HG03442 (cell line): ENCODE results near the gene PCDHGA7.
A peak's percentile ranks its signal among the peaks of the same experiment; 100 is the strongest.
"Not testable (repeated sequence)": the region's sequence is repeated elsewhere in the genome, so short reads cannot be mapped to it uniquely, and the experiment has no call there.

Experiments used
- ATAC-seq: cut with Tn5 transposase; IDR thresholded peaks from one replicate; pipeline ENCODE4 v1.9.1; 2021; ENCODE audit warnings: mild to moderate bottlenecking, moderate library complexity; ENCODE audit not compliant: unreplicated experiment

Gene PCDHGA7

GRCh38 chr5:141382469-141383294 is at the start of gene PCDHGA7:
TSS of gene PCDHGA7 (plus strand) at chr5:141382742. CDS start at chr5:141382900, 158 bp downstream.
- no peak for ATAC-seq

- no peak for ATAC-seq
Observed at GRCh38 chr5:141338538-141339306, 43.8 kb upstream of the PCDHGA7 start, which contains the start of gene PCDHGA2. TSS of gene PCDHGA2 (plus strand) at chr5:141338760.

- ATAC-seq, result not testable (repeated sequence)
Observed at GRCh38 chr5:141340781-141341354, 41.7 kb upstream of the PCDHGA7 start.

GRCh38 chr5:141342773-141343172 is 39.8 kb upstream of the PCDHGA7 start:
- ATAC-seq, result no peak

- no peak for ATAC-seq
Observed at GRCh38 chr5:141343242-141343952, 39.1 kb upstream of the PCDHGA7 start, which contains the start of gene PCDHGA3. TSS of gene PCDHGA3 (plus strand) at chr5:141343829. CDS start at chr5:141344034, 205 bp downstream.

GRCh38 chr5:141343953-141344463 is 38.5 kb upstream of the PCDHGA7 start:
- ATAC-seq, result no peak

- ATAC-seq, result no peak
Observed at GRCh38 chr5:141345327-141345726, 37.2 kb upstream of the PCDHGA7 start.

GRCh38 chr5:141346017-141346416 is 36.5 kb upstream of the PCDHGA7 start:
- ATAC-seq, result not testable (repeated sequence)

GRCh38 chr5:141349917-141350619 is 32.5 kb upstream of the PCDHGA7 start, which contains the start of gene PCDHGB1:
TSS of gene PCDHGB1 (plus strand) at chr5:141350099. CDS start at chr5:141350261, 162 bp downstream.
- peak; percentile 63 for ATAC-seq

- no peak for ATAC-seq
Observed at GRCh38 chr5:141351591-141351990, 31.0 kb upstream of the PCDHGA7 start.

GRCh38 chr5:141354900-141355469 is 27.6 kb upstream of the PCDHGA7 start, which contains the start of gene PCDHGA4:
TSS of gene PCDHGA4 (plus strand) at chr5:141355021. CDS start at chr5:141355108, 87 bp downstream.
- ATAC-seq, result no peak

- no peak for ATAC-seq
Observed at GRCh38 chr5:141355641-141356040, 26.9 kb upstream of the PCDHGA7 start.

- no peak for ATAC-seq
Observed at GRCh38 chr5:141356133-141356532, 26.4 kb upstream of the PCDHGA7 start.

- no peak for ATAC-seq
Observed at GRCh38 chr5:141356950-141357349, 25.6 kb upstream of the PCDHGA7 start.

- ATAC-seq, result peak; percentile 93
Observed at GRCh38 chr5:141359790-141360426, 22.6 kb upstream of the PCDHGA7 start, which contains the start of gene PCDHGB2. TSS of gene PCDHGB2 (plus strand) at chr5:141359994. CDS start at chr5:141360136, 142 bp downstream.

GRCh38 chr5:141360685-141361084 is 21.9 kb upstream of the PCDHGA7 start:
- no peak for ATAC-seq

GRCh38 chr5:141362719-141363118 is 19.8 kb upstream of the PCDHGA7 start:
- no peak for ATAC-seq

- no peak for ATAC-seq
Observed at GRCh38 chr5:141363952-141364660, 18.4 kb upstream of the PCDHGA7 start, which contains the start of gene PCDHGA5. TSS of gene PCDHGA5 (plus strand) at chr5:141364162. CDS start at chr5:141364331, 169 bp downstream.
